Posterior cingulate gyrus (tissue), 11 donors: ENCODE data around the gene CDK11A.
A peak's percentile ranks its signal among the peaks of the same experiment; 100 is the strongest.
"Not testable (repeated sequence)": the region's sequence is repeated elsewhere in the genome, so short reads cannot be mapped to it uniquely, and the experiment has no call there.

Experiments used
- DNase-seq, 10 donors: peaks; one replicate each; pipeline versions ENCODE4 v3.0.0 to v3.0.0-alpha.2; 2020 to 2021; ENCODE audit warnings: mixed read lengths in 3 of 10
- intact Hi-C: fragments of 100-400 bp; cut with DNase I; formaldehyde crosslinking; loops from one replicate; pipeline ENCODE4 v1.15.1; 2023

CDK11A gene

DNA sequence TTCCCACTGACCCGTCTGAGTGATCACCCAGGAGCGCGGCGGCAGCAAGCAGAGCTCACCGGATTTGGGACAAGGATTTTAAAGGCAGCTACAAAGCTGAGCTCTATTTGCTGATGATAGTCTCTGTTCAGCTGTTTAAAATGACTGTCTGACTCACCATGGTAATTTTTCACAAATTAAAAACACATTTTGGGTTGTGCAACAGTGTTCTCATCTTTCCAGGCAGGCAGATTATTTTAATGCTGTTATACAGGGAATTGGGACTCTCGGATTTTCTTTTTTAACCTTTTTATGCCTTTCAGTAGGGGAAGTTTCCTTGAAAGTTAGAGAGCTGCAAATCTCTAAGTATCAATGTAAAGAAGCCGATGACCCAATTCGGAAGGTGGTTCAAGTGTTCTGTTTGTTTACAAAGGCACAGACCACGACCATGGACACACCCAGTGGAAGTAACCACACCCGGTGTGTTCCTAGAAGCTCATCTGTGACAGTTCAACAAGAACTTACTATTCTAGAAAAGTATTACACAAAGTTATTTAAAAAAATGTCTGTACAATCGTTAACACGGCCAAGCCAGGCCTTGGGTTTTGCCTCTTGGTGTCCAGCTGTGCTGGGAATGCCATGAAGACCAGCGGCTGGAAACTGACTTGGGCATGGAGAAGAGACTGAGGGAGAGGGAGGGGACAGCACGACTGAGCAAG, 4.3 kb upstream of the CDK11A start:
- peak in 1 of 10 donors; percentile 76 for DNase-seq
- intact Hi-C loops = not testable (repeated sequence)

DNA sequence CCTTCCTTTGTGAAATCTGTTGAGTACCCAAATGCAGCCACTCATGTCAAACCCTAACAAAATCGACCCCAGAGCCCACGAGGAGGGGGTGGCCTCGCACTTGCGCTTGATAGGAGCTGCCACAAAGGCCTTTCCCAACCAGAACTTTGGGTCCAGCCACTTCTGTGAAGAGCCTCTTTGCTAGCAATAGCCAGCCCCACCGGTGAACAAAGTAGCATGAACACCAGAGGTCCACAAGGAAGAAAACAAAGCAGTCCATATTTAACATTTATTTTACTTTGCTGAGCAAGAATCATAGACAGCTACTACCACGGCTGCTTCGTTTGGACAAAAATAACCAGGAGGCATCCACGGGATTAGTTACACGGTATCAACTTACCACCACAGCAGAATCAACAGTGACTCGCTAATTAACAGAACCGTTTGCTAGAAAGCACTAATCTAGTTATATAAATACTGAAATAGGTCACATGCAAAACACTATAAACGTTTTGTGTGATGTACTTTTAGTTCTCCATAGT, 3.0 kb upstream of the CDK11A start:
- peak in 1 of 10 donors; percentile 5 for DNase-seq
- intact Hi-C loops = not testable (repeated sequence)

DNA sequence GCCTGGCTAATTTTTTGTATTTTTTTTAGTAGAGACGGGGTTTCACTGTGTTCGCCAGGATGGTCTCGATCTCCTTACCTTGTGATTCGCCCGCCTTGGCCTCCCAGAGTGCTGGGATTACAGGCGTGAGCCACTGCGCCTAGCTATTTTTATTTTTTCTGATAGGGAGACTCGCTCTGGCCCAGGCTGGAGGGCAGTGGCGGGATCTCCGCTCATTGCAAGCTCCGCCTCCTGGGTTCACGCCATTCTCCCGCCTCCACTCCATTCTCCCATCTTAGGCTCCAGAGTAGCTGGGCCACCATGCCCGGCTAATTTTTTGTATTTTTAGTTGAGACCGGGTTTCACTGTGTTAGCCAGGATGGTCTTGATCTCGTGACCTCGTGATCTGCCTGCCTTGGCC, 1.9 kb upstream of the CDK11A start:
- intact Hi-C loops = not testable (repeated sequence)
- DNase-seq = peak in 2 of 10 donors; percentile 38 to 62

DNA sequence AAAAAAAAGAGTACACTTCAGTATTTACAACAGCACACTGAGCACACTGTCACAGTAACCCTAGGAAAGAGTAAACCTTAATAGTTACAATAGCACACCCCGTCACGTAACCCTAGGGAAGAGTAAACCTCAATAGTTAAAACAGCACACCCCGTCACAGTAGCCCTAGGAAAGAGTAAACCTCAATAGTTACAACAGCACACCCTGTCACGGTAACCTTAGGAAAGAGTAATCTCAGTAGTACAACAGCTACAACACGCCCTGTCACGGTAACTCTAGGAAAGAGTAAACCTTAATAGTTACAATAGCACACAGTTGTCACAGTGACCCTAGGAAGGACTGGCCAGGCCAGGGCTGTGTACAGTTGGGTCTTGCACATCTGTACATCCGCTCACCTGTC, 3.0 kb downstream of the CDK11A start:
- intact Hi-C loops = no loop called here
- no peak for DNase-seq

DNA sequence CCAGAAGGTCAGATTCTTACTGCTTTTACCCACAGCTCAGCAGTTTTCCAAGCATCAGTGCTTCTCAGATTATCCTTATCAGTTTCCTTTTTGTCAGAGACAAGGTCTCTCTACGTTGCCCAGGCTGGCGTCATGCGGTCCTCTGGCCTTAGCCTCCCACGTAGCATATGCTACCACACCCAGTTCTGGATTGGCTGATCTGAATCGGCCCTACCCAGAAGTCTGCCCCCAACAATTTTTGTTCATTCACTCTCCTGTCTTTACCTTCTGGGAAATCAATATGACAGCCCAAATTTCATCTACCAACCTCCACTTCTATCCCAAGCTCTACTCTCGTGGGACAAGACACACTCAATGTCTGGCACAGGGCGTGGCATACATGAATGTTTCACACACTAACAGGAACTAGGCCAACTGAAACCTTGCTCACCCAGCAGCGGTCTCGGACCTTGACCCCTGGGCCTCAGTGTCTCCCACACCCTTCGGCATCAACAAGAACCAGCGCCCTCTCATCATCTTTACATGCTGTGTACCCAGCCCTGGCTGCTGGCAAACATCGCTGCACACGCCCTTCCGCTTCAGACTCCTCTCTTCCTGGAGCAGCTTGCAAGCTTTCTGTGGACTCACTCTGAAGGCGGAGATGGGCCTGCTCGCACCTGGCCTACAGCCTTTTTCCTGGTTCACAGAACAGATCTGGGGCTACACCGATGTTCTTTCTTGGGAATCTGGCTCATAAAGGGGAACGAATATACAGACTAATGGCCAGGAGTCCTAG, 8.9 kb downstream of the CDK11A start:
- DNase-seq = peak in 1 of 10 donors; percentile 22
- intact Hi-C loops = not testable (repeated sequence)

DNA sequence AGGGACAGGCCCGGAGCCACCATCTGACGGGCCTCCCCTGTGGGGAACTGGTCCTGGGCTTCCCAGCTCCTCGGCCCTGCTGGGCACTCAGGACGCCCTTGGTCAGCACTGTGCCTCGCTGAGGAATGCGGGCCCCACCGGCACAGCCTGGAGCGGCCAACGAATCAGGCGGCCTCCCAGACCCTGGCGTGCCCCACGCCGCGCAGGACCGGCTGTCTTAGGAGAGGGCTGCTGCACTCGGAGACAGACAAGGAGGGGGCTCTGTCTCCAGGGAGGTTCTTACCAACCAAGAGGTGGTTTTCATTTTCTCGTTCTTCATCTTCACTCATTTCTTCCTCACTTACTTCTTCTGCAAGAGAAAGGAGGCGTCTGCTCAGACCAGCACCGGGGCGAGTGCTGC, 16.3 kb downstream of the CDK11A start:
- intact Hi-C loops = not testable (repeated sequence)
- peak in 1 of 10 donors; percentile 34 for DNase-seq

DNA sequence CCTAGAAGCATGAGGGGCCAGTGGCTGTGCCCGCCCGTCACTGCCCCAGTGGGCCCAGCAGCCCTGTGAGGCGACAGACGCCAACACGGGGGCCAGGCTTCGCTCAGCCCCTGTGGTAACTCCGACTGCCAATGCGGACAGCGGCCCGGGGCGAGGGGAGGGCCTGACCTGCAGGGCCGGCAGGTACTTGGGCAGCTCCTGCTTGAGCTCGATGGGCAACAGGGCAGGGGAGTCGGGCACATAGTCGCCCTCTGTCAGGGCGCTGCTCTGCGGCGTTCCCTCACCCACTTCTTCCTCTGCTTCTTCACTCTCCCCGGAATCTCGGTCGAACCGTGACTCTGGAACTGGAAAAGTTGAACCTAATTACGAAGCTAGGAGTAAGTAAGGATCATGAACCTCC, 16.9 kb downstream of the CDK11A start:
- intact Hi-C loops = not testable (repeated sequence)
- peak in 1 of 10 donors; percentile 69 for DNase-seq

DNA sequence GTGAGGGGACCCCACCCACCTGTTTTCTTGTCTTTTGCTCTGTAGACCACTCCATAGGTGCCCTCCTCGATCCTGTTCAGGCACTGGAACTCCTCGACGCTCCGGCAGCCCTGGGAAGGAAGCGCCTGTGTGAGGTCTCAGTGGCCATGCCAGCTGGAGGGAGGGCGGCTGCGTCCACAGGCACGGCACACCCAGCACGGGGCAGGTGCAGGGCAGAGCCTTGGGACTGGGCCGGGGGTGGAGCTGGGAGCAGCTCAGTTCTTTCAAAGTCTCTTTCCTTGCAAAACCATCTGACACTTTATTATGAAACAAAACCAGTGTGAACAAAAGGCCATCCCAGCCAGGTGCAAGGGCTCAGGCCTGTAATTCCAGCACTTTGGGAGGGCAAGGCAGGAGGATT, 18.5 kb downstream of the CDK11A start:
- intact Hi-C loops = not testable (repeated sequence)
- DNase-seq = peak in 1 of 10 donors; percentile 19

DNA sequence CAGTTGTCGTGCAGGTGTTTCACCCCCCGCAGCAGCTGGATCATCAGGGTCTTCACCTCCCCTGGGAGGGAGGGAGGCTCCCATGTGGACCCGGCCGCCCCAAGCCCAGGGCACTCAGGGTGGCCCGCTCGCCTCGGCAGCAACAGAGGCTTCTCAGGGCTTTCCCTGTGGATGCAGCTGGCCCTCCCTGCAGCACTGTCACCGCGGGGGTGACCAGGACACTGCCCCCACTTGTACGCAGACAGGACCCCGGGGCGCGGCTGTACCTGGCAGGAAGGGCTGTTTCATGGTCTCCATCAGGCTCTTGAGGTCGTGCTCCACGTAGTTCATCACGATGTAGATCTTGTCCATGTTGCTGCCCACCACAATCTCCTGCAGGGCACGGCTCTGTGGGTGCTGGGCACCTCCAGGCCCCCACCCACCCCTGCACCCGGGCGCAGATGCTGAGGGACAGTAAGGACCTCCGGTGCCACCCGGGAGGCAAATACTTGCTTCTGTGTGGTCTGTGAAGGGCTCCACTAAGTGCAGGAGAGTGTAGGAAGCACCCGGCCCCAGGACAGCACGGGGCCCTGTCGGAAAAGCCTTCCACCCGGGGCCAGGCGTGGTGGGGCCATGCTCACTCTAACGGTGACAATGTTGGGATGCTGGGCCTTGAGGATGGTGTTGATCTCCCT, 19.7 kb downstream of the CDK11A start:
- intact Hi-C loops = not testable (repeated sequence)

DNA sequence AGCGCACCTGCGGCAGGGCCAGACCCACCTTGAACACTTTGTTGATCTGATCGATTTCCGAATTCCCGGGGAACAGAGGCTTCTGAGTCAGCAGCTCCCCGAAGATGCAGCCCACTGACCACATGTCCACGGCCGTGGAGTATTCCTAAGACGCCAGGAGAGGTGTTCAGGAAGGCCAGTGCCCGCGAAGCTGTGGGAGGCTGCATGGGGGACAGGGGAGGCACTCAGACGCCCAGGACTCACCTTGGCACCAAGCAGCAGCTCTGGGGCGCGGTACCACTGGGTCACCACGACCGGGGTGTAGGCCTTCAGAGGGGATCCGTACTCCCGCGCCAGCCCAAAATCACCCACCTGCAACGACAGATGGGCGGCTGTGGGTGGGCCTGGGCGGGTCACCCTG, 20.4 kb downstream of the CDK11A start:
- peak in 1 of 10 donors; percentile 68 for DNase-seq
- intact Hi-C loops = no loop called here

More for the DNA sequence above, 19.7 kb downstream of the CDK11A start:
- peak in 1 of 10 donors; percentile 62 for DNase-seq

DNA sequence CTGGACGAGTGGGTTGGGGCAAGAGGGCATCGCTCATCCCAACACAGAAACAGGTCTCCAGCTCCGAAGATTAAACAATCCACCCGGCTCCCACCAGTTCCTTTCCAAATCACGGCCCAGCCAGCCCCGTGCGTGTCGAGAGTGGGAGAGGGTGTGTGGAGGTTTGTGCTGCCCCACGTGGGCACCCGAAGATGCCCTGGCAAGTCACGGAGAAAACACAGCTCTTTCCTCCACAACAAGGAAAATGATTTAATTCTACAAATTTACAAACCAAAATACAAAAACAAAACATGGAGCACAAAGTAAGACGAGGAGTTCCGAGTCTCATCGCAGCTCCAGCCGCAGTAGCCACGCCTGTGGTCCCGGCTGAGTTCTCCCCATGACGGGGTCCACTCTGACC, 21.7 kb downstream of the CDK11A start:
- intact Hi-C loops, DNase-seq: not testable (repeated sequence)

DNA sequence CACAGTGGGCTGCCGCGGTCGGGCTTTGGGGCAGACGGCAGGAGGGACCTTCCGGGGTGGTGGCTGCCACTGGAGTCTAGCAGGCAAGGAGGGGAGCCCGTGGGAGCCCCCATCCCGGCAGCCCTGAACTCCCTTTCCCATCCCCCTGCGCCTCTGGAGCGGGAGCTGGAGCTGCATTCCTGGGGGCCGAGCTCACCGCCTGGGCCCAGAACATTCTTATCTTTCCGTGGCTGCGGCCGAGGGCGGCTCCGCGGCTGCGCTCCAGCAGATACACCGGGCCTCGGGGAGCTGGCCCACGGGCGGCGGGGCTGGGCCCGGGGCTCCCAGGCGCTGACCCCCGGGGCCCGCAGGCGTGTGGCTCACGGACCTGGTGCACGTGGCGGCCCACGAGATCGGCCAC, 23.6 kb downstream of the CDK11A start:
- intact Hi-C loops, DNase-seq: not testable (repeated sequence)

DNA sequence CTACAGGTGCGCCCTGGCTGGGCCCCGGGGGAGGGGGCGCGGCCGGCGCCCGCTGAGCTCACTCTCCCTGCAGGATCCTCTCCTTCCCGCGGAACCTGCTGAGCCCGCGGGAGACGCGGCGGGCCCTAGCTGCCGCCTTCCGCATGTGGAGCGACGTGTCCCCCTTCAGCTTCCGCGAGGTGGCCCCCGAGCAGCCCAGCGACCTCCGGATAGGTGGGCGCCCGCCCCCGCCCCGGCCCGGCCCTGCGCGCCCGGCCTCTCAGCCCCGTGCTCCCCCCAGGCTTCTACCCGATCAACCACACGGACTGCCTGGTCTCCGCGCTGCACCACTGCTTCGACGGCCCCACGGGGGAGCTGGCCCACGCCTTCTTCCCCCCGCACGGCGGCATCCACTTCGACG, 24.1 kb downstream of the CDK11A start:
- intact Hi-C loops, DNase-seq: not testable (repeated sequence)

DNA sequence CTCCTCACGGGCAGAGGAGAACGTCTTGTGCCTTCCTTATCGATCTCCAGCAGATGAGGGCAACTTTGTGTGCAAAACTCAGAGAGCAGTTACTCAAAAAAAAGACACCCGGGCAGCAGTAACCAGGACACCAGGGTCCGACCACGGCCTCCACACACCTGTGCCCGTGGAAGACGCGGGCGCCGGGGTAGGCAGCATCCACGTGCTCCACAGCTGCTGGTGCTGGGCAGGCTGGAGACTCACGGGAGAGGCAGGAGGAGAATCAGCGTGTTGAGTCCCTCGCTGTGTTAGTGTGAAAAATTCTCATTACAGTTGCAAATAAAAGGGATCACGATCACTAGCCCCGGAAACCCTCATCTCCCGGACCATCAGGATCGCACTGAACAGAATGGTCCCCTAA, 25.1 kb downstream of the CDK11A start:
- intact Hi-C loops = not testable (repeated sequence)
- DNase-seq = peak in 1 of 10 donors; percentile 29

DNA sequence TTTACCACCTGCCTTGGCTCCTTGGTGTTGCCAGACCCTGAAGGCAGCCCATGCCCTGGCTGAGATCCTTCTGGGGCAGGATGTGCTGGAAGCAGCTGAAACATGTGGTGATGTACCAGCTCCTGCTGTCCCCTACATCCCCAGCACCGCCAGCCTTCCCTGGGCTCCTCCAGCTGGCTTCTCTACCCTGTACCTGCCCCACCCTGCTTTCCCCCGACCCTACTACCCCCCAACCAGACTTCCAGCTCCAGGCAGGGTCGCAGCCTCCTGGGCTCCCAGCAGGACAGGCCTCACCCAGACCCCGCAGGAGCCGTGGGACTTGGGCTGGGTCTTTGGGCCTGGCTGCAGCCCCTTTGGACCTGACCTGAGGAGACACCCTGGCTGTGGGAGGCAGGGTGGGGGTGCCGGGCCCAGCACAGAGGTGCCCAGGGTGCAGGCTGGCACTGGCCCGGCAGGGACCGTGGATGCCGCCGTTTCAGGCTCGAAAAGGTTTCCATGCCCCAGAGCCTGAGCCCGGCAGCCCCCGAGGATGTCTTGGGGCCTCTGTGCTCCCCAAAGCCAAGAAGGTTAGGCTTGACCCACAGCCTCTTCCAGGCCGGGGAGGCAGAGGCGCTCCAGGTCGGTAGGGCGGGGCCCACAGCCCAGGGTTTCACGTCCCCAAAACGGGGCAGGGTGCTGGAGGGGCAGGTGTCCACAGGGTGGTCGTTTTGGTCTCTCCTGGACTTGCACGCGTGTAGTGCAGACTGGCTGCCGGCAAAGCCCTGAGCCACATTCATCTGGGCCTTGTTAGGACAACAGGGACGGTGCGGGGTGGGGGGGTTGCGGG, 26.6 kb downstream of the CDK11A start:
- intact Hi-C loops = not testable (repeated sequence)
- peak in 1 of 10 donors; percentile 42 for DNase-seq

DNA sequence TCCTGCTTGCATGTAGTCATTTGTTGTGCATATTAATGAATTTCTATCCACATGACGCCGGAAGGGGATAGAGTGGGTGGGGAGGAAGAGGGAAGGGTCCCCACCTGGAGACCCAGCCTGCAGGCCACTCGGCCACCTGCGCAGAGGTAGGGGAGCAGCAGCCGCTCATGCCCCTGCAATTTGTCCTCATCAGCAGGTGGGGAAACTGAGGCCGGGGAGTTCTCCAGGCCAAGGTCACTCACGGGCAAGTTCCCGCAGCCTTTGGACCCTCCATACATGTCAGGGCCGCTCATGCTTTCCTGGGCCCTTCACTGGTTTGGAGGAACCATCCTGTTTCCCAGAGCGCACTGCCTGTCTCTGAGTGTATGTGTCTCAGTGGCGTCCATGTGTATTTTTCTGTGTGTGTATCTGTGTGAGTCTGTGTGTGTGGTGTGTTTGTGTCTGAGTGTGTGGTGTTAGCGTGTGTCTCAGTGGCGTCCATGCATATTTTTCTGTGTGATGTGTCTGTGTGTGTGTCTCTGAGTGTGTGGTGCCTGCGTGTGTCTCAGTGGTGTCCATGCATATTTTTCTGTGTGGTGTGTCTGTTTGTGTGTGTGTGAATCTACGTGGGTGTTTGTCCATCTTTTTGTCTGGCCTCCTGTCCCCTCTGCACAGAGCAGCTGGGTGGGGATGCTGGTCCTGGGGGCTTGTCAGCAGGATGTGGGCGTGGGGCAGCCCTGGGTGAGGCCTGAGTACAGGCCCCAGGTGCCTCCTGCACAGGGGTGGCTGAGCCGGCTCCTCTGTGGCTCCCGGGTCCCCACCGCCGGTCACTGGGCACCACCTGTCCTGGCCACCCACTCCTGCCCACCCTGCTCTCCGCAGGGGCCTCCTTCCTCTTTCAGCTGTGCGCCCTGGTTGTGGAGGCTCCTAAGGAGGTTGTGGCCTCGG, 27.5 kb downstream of the CDK11A start:
- peak in 1 of 10 donors; percentile 36 for DNase-seq
- intact Hi-C loops = not testable (repeated sequence)

DNA sequence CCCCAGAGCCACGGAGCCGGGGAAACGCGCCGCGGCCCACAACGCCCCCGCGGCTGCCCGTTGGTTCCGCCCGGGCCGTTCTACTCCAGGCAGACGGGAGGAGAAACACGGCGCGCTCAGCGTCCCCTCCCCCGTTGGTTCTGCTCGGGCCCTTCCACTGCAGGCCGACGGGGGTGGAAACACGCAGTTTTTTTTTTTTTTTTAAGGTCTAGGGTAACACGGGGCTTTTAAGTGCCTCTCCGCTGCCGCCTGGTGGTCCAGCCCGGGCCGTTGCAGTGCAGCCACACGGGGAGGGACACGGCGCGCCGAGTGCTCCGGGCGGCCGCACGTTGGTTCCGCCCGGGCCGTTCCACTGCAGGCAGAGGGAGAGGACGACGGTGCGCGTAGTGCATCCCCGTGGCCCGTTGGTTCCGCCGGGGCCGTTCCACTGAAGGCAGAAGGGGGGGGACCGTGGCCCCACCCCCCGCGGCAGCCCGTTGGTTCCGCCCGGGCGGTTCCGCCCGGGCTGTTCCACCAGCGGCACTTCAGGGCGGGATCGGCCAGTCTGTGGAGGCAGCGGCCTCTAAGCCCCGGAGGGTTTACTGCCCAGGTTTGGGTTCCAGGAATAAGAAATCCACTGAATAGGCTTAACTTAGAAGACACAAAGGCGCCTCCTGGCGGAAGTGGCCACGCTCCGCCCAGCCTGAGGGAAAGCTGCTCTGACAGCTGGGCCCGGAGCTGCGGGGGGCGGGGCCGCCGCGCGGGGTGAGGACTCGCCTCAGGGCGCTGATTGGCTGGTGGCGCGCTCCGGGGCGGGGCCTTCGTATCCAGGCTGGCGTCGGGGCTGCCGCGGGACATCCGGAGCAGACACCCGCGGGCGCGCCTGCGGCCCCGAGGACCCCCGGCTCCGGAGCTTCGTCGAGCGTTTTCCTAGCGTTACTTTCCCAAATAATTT, 31.2 kb downstream of the CDK11A start, which contains the start of gene SLC35E2B:
Gene SLC35E2B, minus strand, starts transcription at position 82 of the 934 bp plus-strand sequence. CDS start 16,096 bp downstream, outside the sequence.
- peak; percentile 89 to 99 (median 96) for DNase-seq
- intact Hi-C loops = not testable (repeated sequence)

DNA sequence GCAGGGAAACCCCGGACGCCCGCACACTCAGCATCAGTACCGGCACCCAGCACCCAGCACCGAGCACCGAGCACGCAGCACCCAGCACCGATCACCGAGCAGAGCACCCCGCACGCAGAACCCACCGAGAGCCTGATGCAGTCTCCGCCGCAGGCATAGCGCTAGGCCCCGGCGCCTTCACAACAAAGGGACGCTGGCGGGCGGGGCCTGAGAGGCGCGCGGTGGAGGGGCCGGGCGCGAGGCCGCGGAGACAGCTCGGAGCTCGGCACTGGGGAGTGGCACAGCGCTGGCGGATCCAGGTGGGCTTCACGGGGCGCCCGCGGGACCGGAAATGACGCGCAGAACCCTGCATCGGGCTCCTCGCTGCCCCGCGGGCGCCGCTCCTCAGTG, 31.8 kb downstream of the CDK11A start:
- intact Hi-C loops = not testable (repeated sequence)
- DNase-seq = peak in 6 of 10 donors; percentile 66 to 97 (median 86)
